Astrocyte of the spinal cord (primary cell): ENCODE data around the gene PDIA2.
"Not testable (repeated sequence)": the region's sequence is repeated elsewhere in the genome, so short reads cannot be mapped to it uniquely, and the experiment has no call there.

Source experiments
- DNase-seq: peaks from one replicate; pipeline ENCODE4 v3.0.0; 2011; ENCODE audit warnings: low read depth, low spot score
- H3K4me3 ChIP-seq: 2 replicates; pipeline ENCODE4 v1.5.1; 2011; ENCODE audit warnings: low read depth, mild to moderate bottlenecking, low read length, moderate library complexity
- CTCF ChIP-seq: IDR thresholded peaks from 2 replicates; pipeline ENCODE4 v1.5.1; 2012; ENCODE audit warnings: low read depth, mild to moderate bottlenecking, low read length, inconsistent platforms
- in situ Hi-C: cut with HindIII; loops from 2 replicates; pipeline ENCODE4 v1.10.0; 2017; ENCODE audit warnings: low sequenced_read_pairs

The PDIA2 gene

GRCh38 chr16:255183-255582 is 27.8 kb upstream of the PDIA2 start:
- in situ Hi-C loops, result no loop called here
- H3K4me3 ChIP-seq, result no peak overlapping the region
- no peak for TF ChIP-seq CTCF

DNA sequence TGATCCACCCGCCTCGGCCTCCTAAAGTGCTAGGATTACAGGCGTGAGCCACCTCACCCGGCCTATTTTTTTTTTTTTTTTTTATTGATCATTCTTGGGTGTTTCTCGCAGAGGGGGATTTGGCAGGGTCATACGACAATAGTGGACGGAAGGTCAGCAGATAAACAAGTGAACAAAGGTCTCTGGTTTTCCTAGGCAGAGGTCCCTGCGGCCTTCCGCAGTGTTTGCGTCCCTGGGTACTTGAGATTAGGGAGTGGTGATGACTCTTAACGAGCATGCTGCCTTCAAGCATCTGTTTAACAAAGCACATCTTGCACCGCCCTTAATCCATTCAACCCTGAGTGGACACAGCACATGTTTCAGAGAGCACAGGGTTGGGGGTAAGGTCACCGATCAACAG is 24.9 kb upstream of the PDIA2 start:
- in situ Hi-C loops, H3K4me3 ChIP-seq, DNase-seq: not testable (repeated sequence)

More at GRCh38 chr16:255183-255582, 27.8 kb upstream of the PDIA2 start:
- no peak for DNase-seq

DNA sequence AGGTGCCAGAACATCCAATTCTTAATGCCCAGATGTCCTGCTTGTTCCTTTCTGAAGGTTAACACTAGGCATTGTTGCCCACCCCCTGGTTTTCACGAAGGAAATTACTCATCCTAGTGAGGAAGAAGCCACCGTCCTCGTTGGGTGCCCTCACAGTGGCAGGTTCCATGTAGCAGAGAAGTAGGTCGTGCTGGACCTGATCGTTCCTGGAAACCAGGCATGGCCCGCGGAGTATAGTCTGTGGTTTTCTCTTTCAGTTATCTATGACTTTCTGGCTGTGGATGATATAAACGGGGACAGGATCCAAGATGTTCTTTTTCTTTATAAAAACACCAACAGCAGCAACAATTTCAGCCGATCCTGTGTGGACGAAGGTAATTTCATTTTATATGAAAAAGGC is 23.7 kb upstream of the PDIA2 start:
- in situ Hi-C loops, result no loop called here
- no peak for TF ChIP-seq CTCF
- no peak for DNase-seq
- H3K4me3 ChIP-seq, result no peak overlapping the region

DNA sequence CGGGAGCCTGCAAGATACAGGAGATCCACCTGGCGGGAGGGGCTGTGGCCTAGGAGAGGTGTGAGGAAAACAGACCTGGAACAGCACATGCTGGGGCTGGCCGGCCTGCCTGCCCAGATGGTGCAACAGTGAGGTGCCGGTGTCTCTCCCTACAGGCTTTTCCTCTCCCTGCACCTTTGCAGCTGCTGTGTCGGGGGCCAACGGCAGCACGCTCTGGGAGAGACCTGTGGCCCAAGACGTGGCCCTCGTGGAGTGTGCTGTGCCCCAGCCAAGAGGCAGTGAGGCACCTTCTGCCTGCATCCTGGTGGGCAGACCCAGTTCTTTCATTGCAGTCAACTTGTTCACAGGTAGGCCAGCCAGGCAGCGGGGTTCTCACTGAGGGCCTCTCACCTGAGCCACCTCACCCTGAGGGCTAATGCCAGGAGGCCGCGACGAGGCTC is 23.1 kb upstream of the PDIA2 start:
- DNase-seq, result no peak
- no peak for TF ChIP-seq CTCF
- no peak overlapping the region for H3K4me3 ChIP-seq
- in situ Hi-C loops, result no loop called here

DNA sequence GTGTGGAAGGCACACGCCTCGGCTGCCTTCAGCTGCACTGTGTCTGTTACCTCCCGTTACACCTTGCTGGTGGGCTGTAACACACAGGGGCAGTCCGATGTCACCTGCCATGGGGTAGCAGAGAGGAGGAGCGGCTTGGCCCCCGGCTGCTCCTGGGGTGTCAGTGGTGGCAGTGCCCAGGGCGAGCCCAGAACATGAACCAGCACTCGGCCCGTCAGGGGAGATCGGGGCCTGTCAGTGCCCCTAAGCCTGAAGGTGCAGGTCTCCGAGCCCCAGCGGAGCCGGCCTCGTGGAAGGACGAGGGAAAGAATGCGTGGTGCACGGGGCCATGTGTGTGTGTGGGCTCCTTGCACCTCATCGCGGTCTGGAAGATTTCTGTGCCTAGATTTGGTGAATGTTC is 22.6 kb upstream of the PDIA2 start:
- H3K4me3 ChIP-seq, result no peak overlapping the region
- no peak for DNase-seq
- no peak for TF ChIP-seq CTCF
- in situ Hi-C loops, result no loop called here

DNA sequence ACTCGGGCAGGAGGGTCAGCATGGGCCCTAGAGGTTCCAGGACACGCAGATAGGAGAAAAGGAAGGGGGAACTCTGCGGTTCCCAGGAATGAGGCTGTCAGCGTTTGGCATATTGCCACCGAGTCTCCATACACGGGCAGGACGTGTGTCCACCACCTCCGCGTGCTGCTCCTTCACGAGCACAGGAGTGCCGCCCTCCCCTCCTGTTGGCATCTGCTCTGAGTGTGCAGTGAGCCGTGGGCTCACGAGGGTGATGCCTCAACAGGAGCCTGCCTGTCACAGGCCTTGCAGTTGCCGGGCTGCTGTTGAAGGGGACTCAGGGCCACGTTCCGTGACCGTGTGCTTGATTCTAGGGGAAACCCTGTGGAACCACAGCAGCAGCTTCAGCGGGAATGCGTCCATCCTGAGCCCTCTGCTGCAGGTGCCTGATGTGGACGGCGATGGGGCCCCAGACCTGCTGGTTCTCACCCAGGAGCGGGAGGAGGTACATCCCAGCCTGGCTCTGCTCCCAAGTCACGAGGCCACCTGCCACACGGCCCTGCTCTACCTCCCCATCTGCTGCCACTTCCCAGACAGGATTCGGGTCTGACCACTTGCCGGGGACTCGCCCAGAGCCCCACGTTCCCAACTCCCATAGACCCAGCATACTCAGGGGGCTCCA is 21.8 kb upstream of the PDIA2 start:
- TF ChIP-seq CTCF, result no peak
- DNase-seq, result no peak
- no peak overlapping the region for H3K4me3 ChIP-seq
- in situ Hi-C loops, result no loop called here

DNA sequence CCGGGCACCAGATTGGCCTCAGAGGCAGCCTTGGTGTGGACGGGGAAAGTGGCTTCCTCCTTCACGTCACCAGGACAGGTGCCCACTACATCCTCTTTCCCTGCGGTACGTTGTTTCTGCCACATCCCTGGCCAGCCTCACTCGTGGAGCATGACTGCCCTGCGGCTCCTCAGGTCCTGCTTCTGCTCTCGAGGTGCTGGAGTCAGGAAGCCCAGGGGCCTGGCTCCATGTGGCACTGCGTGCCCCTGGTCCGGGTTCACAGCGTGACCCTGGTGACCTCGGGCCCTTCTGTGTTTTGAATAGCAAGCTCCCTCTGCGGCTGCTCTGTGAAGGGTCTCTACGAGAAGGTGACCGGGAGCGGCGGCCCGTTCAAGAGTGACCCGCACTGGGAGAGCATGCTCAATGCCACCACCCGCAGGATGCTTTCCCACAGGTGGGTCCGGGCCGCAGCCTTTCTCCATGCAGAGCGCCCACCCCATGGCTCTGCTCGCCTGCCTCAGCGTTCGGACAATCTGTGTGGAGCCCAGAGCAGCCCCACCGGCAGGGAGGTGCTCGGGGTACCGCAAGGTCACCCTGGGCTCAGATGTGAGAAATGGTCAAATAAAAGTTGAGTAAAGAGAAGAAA is 20.7 kb upstream of the PDIA2 start:
- in situ Hi-C loops, result no loop called here
- no peak for TF ChIP-seq CTCF
- no peak overlapping the region for H3K4me3 ChIP-seq
- no peak for DNase-seq
